ENCODE results near the gene CYP4F12. TPM values are rescaled to one million over a fixed set of nuclear protein-coding genes. Genes with fewer than 3 reads are reported as not detected.

Gene CYP4F12
- total RNA-seq, 1 experiment from 2014 or later, result 1.7 TPM

GRCh38 chr19:15730538-15730937 is 57.7 kb downstream of the CYP4F12 start:
- intact Hi-C loops (cut with micrococcal nuclease; ENCODE audit: unreplicated experiment), result no loop called here
- no peaks in the 10 kb centered on the region for H3K4me1 ChIP-seq (ENCODE audit: control insufficient read depth, insufficient read depth, low read length)
- ChIA-PET POLR2A (no interaction called here), CTCF (no interaction called here)
- H3K9me3 ChIP-seq (ENCODE audit: control insufficient read depth, insufficient read depth, low read depth, low read length), result no peaks in the 10 kb centered on the region
- no peak overlapping the region for H3K4me3 ChIP-seq (ENCODE audit: low read depth in 2 of 2, low read length in 2 of 2)
- ATAC-seq (no peak), DNase-seq (ENCODE audit: low read depth, low spot score) (no peak)
- no peak overlapping the region for H3K27ac ChIP-seq (ENCODE audit: low read length)
- BruUV-seq (replicated peaks), result no TSS peak
- no peak for TF ChIP-seq SIN3A (IDR thresholded peaks at IDR 0.05; ENCODE audit: borderline replicate concordance, insufficient read depth, low read depth, low read length)
- no peak for TF ChIP-seq REST (IDR thresholded peaks at IDR 0.05; ENCODE audit: insufficient read depth in 1 of 2, low read depth in 2 of 2, low read length in 1 of 2)
- TF ChIP-seq CTCF (IDR thresholded peaks at IDR 0.05), result no peak
- no peak for TF ChIP-seq TCF7L2 (IDR thresholded peaks at IDR 0.05; ENCODE audit: low read depth, low read length)
- TF ChIP-seq POLR2AphosphoS5 (IDR thresholded peaks at IDR 0.05; ENCODE audit: low read depth, low read length), result no peak
- no peaks in the 10 kb centered on the region for H3K27me3 ChIP-seq (ENCODE audit: control insufficient read depth, insufficient read depth, low read length)
- no peaks in the 10 kb centered on the region for H3K36me3 ChIP-seq (ENCODE audit: control insufficient read depth, insufficient read depth, low read length)
- in situ Hi-C loops (cut with HindIII; ENCODE audit: low pct_unique_long_range_greater_than_20kb, low sequenced_read_pairs), result no loop called here

GRCh38 chr19:15732388-15732787 is 59.5 kb downstream of the CYP4F12 start:
- H3K4me3 ChIP-seq (ENCODE audit: low read depth in 2 of 2, low read length in 2 of 2), result no peak overlapping the region
- ATAC-seq, result no peak
- TF ChIP-seq CTCF (IDR thresholded peaks at IDR 0.05), result no peak
- no peak for TF ChIP-seq SIN3A (IDR thresholded peaks at IDR 0.05; ENCODE audit: borderline replicate concordance, insufficient read depth, low read depth, low read length)
- TF ChIP-seq POLR2AphosphoS5 (IDR thresholded peaks at IDR 0.05; ENCODE audit: low read depth, low read length), result no peak
- TF ChIP-seq REST (IDR thresholded peaks at IDR 0.05; ENCODE audit: insufficient read depth in 1 of 2, low read depth in 2 of 2, low read length in 1 of 2), result no peak
- TF ChIP-seq TCF7L2 (IDR thresholded peaks at IDR 0.05; ENCODE audit: low read depth, low read length), result no peak
- DNase-seq (ENCODE audit: low read depth, low spot score), result no peak
- no TSS peak for BruUV-seq (replicated peaks)
- ChIA-PET CTCF (no interaction called here), POLR2A (no interaction called here)
- in situ Hi-C loops (cut with HindIII; ENCODE audit: low pct_unique_long_range_greater_than_20kb, low sequenced_read_pairs), result no loop called here
- H3K4me1 ChIP-seq (ENCODE audit: control insufficient read depth, insufficient read depth, low read length), result no peaks in the 10 kb centered on the region
- H3K27ac ChIP-seq (ENCODE audit: low read length), result no peak overlapping the region
- intact Hi-C loops (cut with micrococcal nuclease; ENCODE audit: unreplicated experiment), result no loop called here
- H3K9me3 ChIP-seq (ENCODE audit: control insufficient read depth, insufficient read depth, low read depth, low read length), result no peaks in the 10 kb centered on the region
- no peaks in the 10 kb centered on the region for H3K27me3 ChIP-seq (ENCODE audit: control insufficient read depth, insufficient read depth, low read length)
- no peaks in the 10 kb centered on the region for H3K36me3 ChIP-seq (ENCODE audit: control insufficient read depth, insufficient read depth, low read length)
